ENCODE results near the gene NAV2. TPM values are rescaled to one million over a fixed set of nuclear protein-coding genes. Genes with fewer than 3 reads are reported as not detected.

The NAV2 gene
- total RNA-seq, 2 donors from 2014 or later: 21.3 to 45.3 TPM

GRCh38 chr11:20010156-20010850 lies 297.7 kb downstream of the NAV2 start:
- Histone ChIP-seq H3K9ac (ENCODE audit: low read depth in 2 of 2, low read length in 2 of 2) (no peak overlapping the region), H3K4me1 (peaks cover 4% of the 10 kb centered on the region), H3K27ac (no peak overlapping the region), H3K9me3 (no peaks in the 10 kb centered on the region), H3K4me3 (no peak overlapping the region), H3K27me3 (no peaks in the 10 kb centered on the region), H3K36me3 (no peaks in the 10 kb centered on the region)
- no peak for DNase-seq
- no peak for TF ChIP-seq CTCF (IDR thresholded peaks at IDR 0.05)
- intact Hi-C loops (cut with DNase I): no loop called here

- Histone ChIP-seq H3K4me1 (peaks cover 4% of the 10 kb centered on the region), H3K36me3 (no peaks in the 10 kb centered on the region), H3K9ac (ENCODE audit: low read depth in 2 of 2, low read length in 2 of 2) (no peak overlapping the region), H3K27ac (no peak overlapping the region), H3K4me3 (no peak overlapping the region), H3K27me3 (no peaks in the 10 kb centered on the region), H3K9me3 (no peaks in the 10 kb centered on the region)
- intact Hi-C loops (cut with DNase I): no loop called here
- DNase-seq: no peak
- no peak for TF ChIP-seq CTCF (IDR thresholded peaks at IDR 0.05)
Measured at GRCh38 chr11:20010851-20011225, 298.2 kb downstream of the NAV2 start.

- H3K27me3 ChIP-seq: no peaks in the 10 kb centered on the region
- H3K27ac ChIP-seq: no peak overlapping the region
- H3K9me3 ChIP-seq: no peaks in the 10 kb centered on the region
- H3K9ac ChIP-seq (ENCODE audit: low read depth in 2 of 2, low read length in 2 of 2): no peak overlapping the region
- H3K4me3 ChIP-seq: no peak overlapping the region
- intact Hi-C loops (cut with DNase I): no loop called here
- no peak for TF ChIP-seq CTCF (IDR thresholded peaks at IDR 0.05)
- DNase-seq: no peak
- no peaks in the 10 kb centered on the region for H3K36me3 ChIP-seq
- peaks cover 4% of the 10 kb centered on the region for H3K4me1 ChIP-seq
Measured at GRCh38 chr11:20011307-20011951, 298.8 kb downstream of the NAV2 start.

- H3K4me1 ChIP-seq: peaks cover 4% of the 10 kb centered on the region
- H3K9ac ChIP-seq (ENCODE audit: low read depth in 2 of 2, low read length in 2 of 2): no peak overlapping the region
- H3K9me3 ChIP-seq: no peaks in the 10 kb centered on the region
- intact Hi-C loops (cut with DNase I): no loop called here
- DNase-seq: no peak
- H3K27ac ChIP-seq: no peak overlapping the region
- TF ChIP-seq CTCF (IDR thresholded peaks at IDR 0.05): no peak
- no peaks in the 10 kb centered on the region for H3K27me3 ChIP-seq
- no peak overlapping the region for H3K4me3 ChIP-seq
- H3K36me3 ChIP-seq: no peaks in the 10 kb centered on the region
Measured at GRCh38 chr11:20013346-20014066, 300.9 kb downstream of the NAV2 start.

GRCh38 chr11:20014067-20014402 lies 301.4 kb downstream of the NAV2 start:
- Histone ChIP-seq H3K27me3 (no peaks in the 10 kb centered on the region), H3K4me1 (peaks cover 4% of the 10 kb centered on the region), H3K27ac (no peak overlapping the region), H3K36me3 (no peaks in the 10 kb centered on the region), H3K9ac (ENCODE audit: low read depth in 2 of 2, low read length in 2 of 2) (no peak overlapping the region), H3K4me3 (no peak overlapping the region), H3K9me3 (no peaks in the 10 kb centered on the region)
- no peak for TF ChIP-seq CTCF (IDR thresholded peaks at IDR 0.05)
- no peak for DNase-seq
- intact Hi-C loops (cut with DNase I): no loop called here

Data from colonic mucosa (tissue), 4 donors.